Left ventricle myocardium inferior (tissue), 1 donor: ENCODE measurements around the gene SNRPD3. TPM values are rescaled to one million over a fixed set of nuclear protein-coding genes. Genes with fewer than 3 reads are reported as not detected.
"Not testable (repeated sequence)": the region's sequence is repeated elsewhere in the genome, so short reads cannot be mapped to it uniquely, and the experiment has no call there.

Experiments
- DNase-seq: peaks from one replicate; pipeline ENCODE4 v3.0.0-alpha.2; 2020
- H3K27ac ChIP-seq: fragments of 200-600 bp; replicated peaks from 2 replicates; pipeline ENCODE4 v1.8.0; 2021
- H3K27me3 ChIP-seq: fragments of 200-600 bp; 2 replicates; pipeline ENCODE4 v1.8.0; 2021; ENCODE audit warnings: low read depth
- H3K36me3 ChIP-seq: fragments of 200-600 bp; 2 replicates; pipeline ENCODE4 v1.8.0; 2021
- H3K4me1 ChIP-seq: fragments of 200-600 bp; 2 replicates; pipeline ENCODE4 v1.8.0; 2021
- H3K4me3 ChIP-seq: fragments of 200-600 bp; 2 replicates; pipeline ENCODE4 v1.8.0; 2021; ENCODE audit warnings: mild to moderate bottlenecking, moderate library complexity
- H3K9me3 ChIP-seq: fragments of 200-600 bp; replicated peaks from 2 replicates; pipeline ENCODE4 v1.8.0; 2021
- intact Hi-C: fragments of 100-400 bp; cut with micrococcal nuclease; formaldehyde crosslinking; loops from one replicate; pipeline ENCODE4 v1.11.0; 2022
- total RNA-seq: library from RNA; stranded (reverse); fragmentation: NEBNext Ultra II Directional; extraction: Animal tissue kit (Norgen Biotek cat#: 25700); gene quantifications from one replicate; pipeline ENCODE4 v1.2.1, GENCODE V29; 2021
- TF ChIP-seq, protein P1 (sequence below): fragments of 200-600 bp; IDR thresholded peaks from 2 replicates; pipeline ENCODE4 v1.8.0; 2021; ENCODE audit warnings: antibody characterized with exemption, mild to moderate bottlenecking, borderline replicate concordance
- donor health status: DM: no; HTN: yes; CAD: no; lungs with severe emphysema.

SNRPD3 gene
- total RNA-seq, 1 donor from 2014 or later, result 69.9 TPM

DNA sequence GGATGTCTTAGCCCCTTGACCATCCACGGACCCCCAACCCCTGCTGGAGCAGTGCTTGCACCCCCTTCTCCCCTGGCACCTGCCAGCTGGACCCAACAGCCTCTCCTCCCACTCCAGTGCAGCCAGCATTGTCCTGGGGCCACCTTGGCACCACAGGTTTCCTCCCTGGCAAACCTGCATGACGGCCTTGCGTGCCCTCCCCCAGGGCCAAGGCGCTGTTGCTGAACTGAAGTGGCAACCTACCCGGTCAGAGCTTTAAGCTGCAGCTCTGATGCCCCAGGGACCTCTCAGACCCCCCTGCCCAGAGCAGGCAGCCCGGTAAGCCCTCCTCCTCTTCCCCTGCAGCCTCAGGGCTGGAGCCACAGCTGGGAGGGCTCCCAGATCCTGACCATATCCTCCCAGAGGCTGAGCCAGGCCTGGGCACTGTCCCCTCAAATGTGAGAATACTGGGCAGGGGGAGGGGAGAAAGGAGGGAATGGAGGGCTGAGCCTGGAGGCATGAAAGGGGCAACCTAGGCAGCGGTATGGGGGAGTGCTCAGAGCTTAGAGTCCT, 38.8 kb downstream of the SNRPD3 start:
- no peak for DNase-seq
- Histone ChIP-seq H3K9me3 (no peaks in the 10 kb centered on the region), H3K4me1 (peaks cover 15% of the 10 kb centered on the region), H3K27ac (no peak overlapping the region), H3K4me3 (no peak overlapping the region), H3K36me3 (no peaks in the 10 kb centered on the region), H3K27me3 (no peaks in the 10 kb centered on the region)
- TF ChIP-seq, protein P1, sequence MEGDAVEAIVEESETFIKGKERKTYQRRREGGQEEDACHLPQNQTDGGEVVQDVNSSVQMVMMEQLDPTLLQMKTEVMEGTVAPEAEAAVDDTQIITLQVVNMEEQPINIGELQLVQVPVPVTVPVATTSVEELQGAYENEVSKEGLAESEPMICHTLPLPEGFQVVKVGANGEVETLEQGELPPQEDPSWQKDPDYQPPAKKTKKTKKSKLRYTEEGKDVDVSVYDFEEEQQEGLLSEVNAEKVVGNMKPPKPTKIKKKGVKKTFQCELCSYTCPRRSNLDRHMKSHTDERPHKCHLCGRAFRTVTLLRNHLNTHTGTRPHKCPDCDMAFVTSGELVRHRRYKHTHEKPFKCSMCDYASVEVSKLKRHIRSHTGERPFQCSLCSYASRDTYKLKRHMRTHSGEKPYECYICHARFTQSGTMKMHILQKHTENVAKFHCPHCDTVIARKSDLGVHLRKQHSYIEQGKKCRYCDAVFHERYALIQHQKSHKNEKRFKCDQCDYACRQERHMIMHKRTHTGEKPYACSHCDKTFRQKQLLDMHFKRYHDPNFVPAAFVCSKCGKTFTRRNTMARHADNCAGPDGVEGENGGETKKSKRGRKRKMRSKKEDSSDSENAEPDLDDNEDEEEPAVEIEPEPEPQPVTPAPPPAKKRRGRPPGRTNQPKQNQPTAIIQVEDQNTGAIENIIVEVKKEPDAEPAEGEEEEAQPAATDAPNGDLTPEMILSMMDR, result no peak
- intact Hi-C loops, result no loop called here

DNA sequence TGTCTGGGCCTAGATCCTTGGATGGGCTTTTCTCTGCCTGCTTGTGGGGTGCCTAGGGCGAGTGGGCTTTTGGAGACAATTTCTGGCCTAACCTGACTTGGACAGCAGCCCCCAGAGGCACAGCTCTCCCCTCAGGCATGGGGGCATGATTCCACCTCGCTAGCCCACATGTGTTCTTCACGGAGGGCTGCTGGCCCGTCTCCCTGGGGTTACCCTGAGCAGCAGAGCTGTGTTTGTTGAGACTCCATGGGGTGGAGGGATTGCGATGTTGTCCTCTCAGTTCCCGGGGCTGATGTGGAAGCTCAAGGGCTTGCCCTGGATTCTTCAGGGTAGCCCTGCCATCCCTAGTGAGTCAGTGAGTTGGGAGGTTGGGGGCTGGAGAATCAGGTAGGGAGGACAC, 39.4 kb downstream of the SNRPD3 start:
- Histone ChIP-seq H3K27ac (no peak overlapping the region), H3K4me1 (peaks cover 15% of the 10 kb centered on the region), H3K4me3 (no peak overlapping the region), H3K27me3 (no peaks in the 10 kb centered on the region), H3K9me3 (no peaks in the 10 kb centered on the region), H3K36me3 (no peaks in the 10 kb centered on the region)
- TF ChIP-seq, protein P1, result no peak
- intact Hi-C loops, result no loop called here
- no peak for DNase-seq

DNA sequence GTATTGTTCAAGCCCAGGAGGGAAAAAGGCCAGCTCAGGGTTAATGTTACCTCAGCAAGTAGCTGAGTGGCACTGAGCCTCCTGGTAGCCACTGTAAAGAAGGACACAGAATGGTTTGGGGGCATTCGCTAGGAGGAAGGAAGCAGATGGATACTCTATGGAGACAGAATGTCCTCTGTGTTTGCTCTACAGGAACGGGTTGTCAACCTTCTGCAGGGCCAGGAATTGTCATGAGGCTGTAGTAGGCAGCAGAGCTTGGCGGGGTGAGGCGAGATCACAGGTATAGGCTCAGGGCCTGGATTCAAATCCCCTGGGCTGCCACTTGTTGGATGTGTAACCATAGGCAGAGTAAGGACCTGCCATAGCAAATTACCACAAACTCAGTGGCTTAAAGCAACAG, 40.1 kb downstream of the SNRPD3 start:
- intact Hi-C loops, result no loop called here
- H3K4me1 ChIP-seq, result peaks cover 15% of the 10 kb centered on the region
- TF ChIP-seq, protein P1, result no peak
- H3K9me3 ChIP-seq, result no peaks in the 10 kb centered on the region
- H3K4me3 ChIP-seq, result no peak overlapping the region
- no peak for DNase-seq
- no peaks in the 10 kb centered on the region for H3K27me3 ChIP-seq
- no peak overlapping the region for H3K27ac ChIP-seq
- H3K36me3 ChIP-seq, result no peaks in the 10 kb centered on the region

DNA sequence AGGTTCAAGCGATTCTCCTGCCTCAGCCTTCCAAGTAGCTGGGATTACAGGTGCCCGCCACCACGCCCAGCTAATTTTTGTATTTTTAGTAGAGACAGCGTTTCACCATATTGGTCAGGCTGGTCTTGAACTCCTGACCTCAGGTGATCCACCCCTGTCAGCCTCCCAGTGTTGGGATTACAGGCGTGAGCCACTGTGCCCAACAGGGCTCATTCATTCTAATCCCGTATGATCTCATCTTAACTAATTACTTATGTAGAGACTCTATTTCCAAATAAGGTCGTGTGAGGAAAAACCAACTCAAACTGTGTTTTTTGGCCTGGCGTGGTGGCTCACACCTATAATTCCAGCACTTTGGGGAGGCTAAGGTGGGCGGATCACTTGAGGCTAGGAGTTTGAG, 41.3 kb downstream of the SNRPD3 start:
- intact Hi-C loops, H3K4me3 ChIP-seq, H3K27me3 ChIP-seq, H3K27ac ChIP-seq, H3K36me3 ChIP-seq, H3K9me3 ChIP-seq, DNase-seq: not testable (repeated sequence)
- peaks cover 23% of the 10 kb centered on the region for H3K4me1 ChIP-seq

DNA sequence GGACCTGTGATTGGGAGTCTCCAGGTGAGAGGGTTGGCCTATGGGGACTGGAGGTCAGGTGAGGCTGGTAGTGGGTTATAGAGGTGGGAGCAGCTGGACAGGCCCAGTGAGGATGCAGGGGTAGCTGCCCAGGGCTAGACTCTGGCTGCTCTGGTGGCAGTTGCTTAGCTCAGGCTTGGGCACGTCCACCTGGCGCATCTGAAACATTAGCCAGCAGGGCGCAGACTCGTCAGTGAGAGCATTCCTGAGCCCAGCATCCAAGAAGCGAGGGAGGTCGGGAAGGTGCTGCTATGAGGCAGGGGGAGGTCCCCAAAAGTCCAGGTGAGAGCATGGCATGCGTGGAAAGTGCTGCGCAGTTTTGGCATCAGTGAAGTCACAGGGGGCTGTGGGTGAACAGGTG, 43.7 kb downstream of the SNRPD3 start:
- H3K27me3 ChIP-seq, result no peaks in the 10 kb centered on the region
- H3K4me1 ChIP-seq, result peaks cover 25% of the 10 kb centered on the region
- intact Hi-C loops, result no loop called here
- H3K4me3 ChIP-seq, result no peak overlapping the region
- H3K36me3 ChIP-seq, result no peaks in the 10 kb centered on the region
- no peak overlapping the region for H3K27ac ChIP-seq
- TF ChIP-seq, protein P1, result no peak
- DNase-seq, result no peak
- H3K9me3 ChIP-seq, result no peaks in the 10 kb centered on the region

DNA sequence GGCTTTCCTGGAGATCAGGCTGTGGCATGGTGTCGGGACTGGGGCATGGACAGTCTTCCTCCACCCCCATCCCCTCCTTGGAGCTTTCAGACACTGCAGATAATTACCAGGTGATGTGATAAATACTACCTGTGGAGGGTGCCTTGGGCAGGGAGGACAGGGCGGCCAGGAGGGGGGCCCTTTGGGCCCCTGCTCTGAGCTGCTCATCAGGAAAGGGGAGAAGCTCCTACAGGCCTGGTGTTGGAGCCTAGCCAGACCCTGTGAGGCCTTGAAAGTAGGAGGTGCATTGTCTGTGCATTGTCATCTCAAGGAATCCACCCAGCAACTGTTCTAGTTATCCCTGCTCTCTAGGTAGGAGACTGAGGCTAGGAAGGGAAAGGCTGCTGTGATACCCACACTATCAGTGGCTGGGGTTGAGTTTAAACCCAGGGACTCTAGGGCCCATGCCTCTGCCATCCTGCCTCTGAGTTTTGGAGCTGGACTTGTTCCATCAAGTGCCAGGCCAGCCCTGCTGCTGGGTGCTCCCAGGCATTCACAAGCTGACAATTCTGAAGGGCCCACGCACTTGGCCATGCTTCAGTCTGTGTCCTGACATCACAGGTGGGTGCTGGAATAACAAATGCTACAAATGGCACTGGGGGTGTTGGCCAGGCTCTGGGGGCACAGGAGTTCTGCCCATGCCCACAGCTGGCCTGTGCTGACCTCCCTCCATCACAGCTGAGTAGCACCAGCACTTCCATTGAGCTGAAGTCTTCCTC, 44.3 kb downstream of the SNRPD3 start:
- DNase-seq, H3K27me3 ChIP-seq, H3K27ac ChIP-seq, intact Hi-C loops, H3K9me3 ChIP-seq, H3K36me3 ChIP-seq, H3K4me3 ChIP-seq: not testable (repeated sequence)
- H3K4me1 ChIP-seq, result peaks cover 25% of the 10 kb centered on the region
